Loucy (cell line): ENCODE measurements around the gene GRIP2.

Experiments used
- H2AFZ ChIP-seq: fragments of 200-600 bp; sonication (generic); 2 replicates; pipeline ENCODE4 v1.6.0; 2016; ENCODE audit warnings: antibody characterized with exemption, mild to moderate bottlenecking, low read length, moderate library complexity
- H3F3A ChIP-seq: fragments of 200-600 bp; 2 replicates; pipeline ENCODE4 v1.6.0; 2016; ENCODE audit warnings: antibody characterized with exemption, low read depth, mild to moderate bottlenecking
- H3K27me3 ChIP-seq: fragments of 200-600 bp; sonication (generic); 2 replicates; pipeline ENCODE4 v1.6.1; 2014; ENCODE audit warnings: low read length, mild to moderate bottlenecking; ENCODE audit not compliant: insufficient read depth, poor library complexity, severe bottlenecking
- H3K36me3 ChIP-seq: fragments of 200-600 bp; sonication (generic); 2 replicates; pipeline ENCODE4 v1.6.1; 2016; ENCODE audit warnings: low read length; ENCODE audit not compliant: insufficient read depth
- H3K4me1 ChIP-seq: fragments of 200-600 bp; sonication (generic); 2 replicates; pipeline ENCODE4 v1.5.1; 2014; ENCODE audit warnings: low read length, mild to moderate bottlenecking; ENCODE audit not compliant: insufficient read depth, poor library complexity, severe bottlenecking
- H3K4me2 ChIP-seq: fragments of 200-600 bp; sonication (generic); 2 replicates; pipeline ENCODE4 v1.6.0; 2014; ENCODE audit warnings: antibody characterized with exemption, low read length, low read depth, mild to moderate bottlenecking; ENCODE audit not compliant: poor library complexity, severe bottlenecking
- H3K4me3 ChIP-seq: fragments of 200-600 bp; sonication (generic); 2 replicates; pipeline ENCODE4 v1.5.1; 2014; ENCODE audit warnings: low read length, mild to moderate bottlenecking, mixed read lengths; ENCODE audit not compliant: poor library complexity, severe bottlenecking
- H3K79me2 ChIP-seq: fragments of 200-600 bp; sonication (generic); 2 replicates; pipeline ENCODE4 v1.6.1; 2014; ENCODE audit warnings: low read length; ENCODE audit not compliant: insufficient read depth
- H3K9ac ChIP-seq: fragments of 200-600 bp; sonication (generic); 2 replicates; pipeline ENCODE4 v1.6.0; 2014; ENCODE audit warnings: mild to moderate bottlenecking, low read depth, low read length, moderate library complexity; ENCODE audit not compliant: poor library complexity, severe bottlenecking
- H3K9me2 ChIP-seq: fragments of 200-600 bp; sonication (generic); replicated peaks from 2 replicates; pipeline ENCODE4 v1.6.1; 2016; ENCODE audit warnings: low read depth, low read length, mixed read lengths
- H3K9me3 ChIP-seq: fragments of 200-600 bp; sonication (generic); 2 replicates; pipeline ENCODE4 v1.6.1; 2014; ENCODE audit warnings: mild to moderate bottlenecking, antibody characterized with exemption, low read length, low read depth; ENCODE audit not compliant: insufficient read depth
- H4K20me1 ChIP-seq: fragments of 200-600 bp; sonication (generic); 2 replicates; pipeline ENCODE4 v1.6.0; 2014; ENCODE audit warnings: antibody characterized with exemption, low read length, mild to moderate bottlenecking; ENCODE audit not compliant: insufficient read depth, poor library complexity, severe bottlenecking
- EZH2phosphoT487 ChIP-seq: fragments of 200-600 bp; IDR thresholded peaks from 2 replicates; pipeline ENCODE4 v1.6.1; 2018; ENCODE audit warnings: antibody characterized with exemption, mild to moderate bottlenecking, moderate library complexity, borderline replicate concordance
- TF ChIP-seq, protein P1 (sequence below): fragments of 200-600 bp; sonication (generic); conservative IDR thresholded peaks from 2 replicates; pipeline ENCODE4 v1.5.1; 2014; ENCODE audit warnings: mild to moderate bottlenecking, antibody characterized with exemption, low read length

The GRIP2 gene

DNA sequence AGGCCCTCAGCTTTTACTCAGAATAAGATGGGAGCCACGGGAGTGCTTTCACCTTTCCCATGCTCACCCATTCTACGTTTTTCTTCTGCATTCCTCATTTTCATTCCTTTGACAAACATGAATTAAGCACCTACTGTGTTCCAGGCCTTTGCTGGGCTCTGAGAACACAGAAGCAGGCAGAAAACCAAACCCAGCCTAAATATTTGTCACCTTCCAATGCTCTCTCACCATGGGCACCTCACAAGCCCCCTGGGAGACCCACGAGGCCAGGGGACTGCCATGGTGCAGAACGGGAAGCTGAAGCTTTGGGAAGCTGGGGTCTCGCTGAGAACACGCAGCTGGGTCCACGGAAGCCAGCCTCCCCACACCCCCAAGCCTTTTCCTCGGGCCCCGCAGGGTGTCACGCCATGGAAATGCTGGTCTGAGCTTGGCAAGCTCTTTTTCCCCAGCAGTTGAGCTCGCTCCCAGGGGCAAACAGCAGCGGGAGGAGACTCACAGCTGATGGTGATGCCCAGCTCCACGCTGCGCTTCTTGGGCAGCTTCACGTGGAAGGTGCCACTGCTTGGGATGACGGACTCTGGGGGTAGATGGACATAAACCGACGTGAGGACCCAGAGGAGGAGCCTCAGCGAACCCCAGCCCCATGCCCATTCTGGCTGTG lies 27.7 kb downstream of the GRIP2 start:
- Histone ChIP-seq H2AFZ (no peak overlapping the region), H3K27me3 (no peaks in the 10 kb centered on the region), H3K4me1 (no peaks in the 10 kb centered on the region), H3K9me3 (no peaks in the 10 kb centered on the region), H3K4me3 (no peak overlapping the region), H3K36me3 (no peaks in the 10 kb centered on the region), H3K9me2 (no peaks in the 10 kb centered on the region), H4K20me1 (no peaks in the 10 kb centered on the region), H3K4me2 (no peak overlapping the region), H3K79me2 (no peaks in the 10 kb centered on the region), H3K9ac (no peak overlapping the region), H3F3A (no peaks in the 10 kb centered on the region)
- no peak for TF ChIP-seq EZH2phosphoT487

DNA sequence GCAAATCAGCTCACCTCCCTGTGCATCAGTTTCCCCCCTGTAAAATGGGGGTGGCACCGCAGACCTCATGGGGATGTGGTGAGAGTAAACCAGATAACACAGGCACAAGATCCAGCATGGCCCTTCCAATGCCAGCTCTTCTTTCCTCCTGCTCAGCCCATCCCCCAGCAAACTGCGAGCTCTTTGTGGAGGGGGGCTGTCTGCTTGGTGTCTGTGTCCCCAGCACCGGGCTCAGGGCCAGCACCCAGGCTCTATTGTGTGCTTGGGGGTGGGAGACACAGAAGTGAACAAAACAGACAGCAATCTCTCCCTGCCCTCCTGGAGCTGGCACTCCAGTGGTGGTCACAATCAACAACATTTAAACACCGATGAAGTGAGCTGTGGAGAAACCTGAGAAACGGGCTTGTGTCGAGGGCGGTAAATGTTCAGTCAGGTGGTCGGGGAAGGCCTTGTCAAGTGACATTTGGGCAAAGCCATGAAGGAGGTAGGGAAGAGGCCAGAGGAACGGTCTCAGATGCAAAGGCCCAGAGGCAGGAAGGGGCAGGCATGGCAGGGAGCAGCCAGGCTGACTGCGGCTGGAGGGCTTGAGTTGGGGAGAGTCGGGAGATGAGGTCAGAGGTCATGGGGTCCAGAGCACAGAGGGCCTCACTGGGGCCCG lies 28.4 kb downstream of the GRIP2 start:
- TF ChIP-seq, protein P1, sequence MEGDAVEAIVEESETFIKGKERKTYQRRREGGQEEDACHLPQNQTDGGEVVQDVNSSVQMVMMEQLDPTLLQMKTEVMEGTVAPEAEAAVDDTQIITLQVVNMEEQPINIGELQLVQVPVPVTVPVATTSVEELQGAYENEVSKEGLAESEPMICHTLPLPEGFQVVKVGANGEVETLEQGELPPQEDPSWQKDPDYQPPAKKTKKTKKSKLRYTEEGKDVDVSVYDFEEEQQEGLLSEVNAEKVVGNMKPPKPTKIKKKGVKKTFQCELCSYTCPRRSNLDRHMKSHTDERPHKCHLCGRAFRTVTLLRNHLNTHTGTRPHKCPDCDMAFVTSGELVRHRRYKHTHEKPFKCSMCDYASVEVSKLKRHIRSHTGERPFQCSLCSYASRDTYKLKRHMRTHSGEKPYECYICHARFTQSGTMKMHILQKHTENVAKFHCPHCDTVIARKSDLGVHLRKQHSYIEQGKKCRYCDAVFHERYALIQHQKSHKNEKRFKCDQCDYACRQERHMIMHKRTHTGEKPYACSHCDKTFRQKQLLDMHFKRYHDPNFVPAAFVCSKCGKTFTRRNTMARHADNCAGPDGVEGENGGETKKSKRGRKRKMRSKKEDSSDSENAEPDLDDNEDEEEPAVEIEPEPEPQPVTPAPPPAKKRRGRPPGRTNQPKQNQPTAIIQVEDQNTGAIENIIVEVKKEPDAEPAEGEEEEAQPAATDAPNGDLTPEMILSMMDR, result no peak
- no peak for TF ChIP-seq EZH2phosphoT487

DNA sequence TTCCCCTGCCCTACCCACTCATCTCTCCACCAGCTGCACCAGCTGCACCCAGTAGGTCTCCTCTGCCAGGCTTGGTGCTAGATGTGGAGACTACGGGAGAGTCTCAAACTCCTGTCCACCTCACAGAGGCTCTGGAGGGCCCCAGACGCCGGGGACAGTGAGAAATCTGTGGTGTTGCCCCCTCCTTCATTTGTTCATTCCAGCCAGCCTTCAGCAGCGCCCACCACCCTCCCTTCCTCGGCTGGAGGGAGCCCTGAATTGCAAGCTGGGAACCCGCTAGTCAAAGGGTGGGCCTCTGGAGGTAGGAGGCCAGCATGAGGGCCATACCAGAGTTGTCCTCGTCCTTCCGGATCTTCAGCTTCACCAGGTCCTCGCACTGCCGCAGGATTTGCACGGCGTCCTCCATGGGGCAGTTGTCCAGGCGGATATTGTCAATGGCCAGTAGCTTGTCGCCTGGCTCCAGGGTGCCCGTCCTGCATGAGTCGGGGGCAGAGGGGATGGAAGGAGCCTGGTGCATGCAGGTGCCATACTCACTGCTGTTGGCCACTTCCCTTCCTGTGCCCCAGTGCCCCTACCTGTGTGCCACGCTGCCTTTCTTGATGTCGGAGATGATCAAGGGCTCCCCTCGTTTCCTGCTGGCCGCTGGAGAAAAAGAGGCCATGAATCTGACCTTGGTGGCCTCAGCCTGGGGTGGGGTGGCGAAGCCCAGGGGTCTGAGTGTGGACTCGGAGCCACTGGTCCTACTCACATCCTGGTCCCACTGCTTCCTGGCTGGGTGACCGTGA lies 29.1 kb downstream of the GRIP2 start:
- H3K4me1 ChIP-seq, result no peaks in the 10 kb centered on the region
- no peaks in the 10 kb centered on the region for H3K27me3 ChIP-seq
- H4K20me1 ChIP-seq, result no peaks in the 10 kb centered on the region
- H3K4me3 ChIP-seq, result no peak overlapping the region
- no peak overlapping the region for H3K4me2 ChIP-seq
- no peaks in the 10 kb centered on the region for H3K79me2 ChIP-seq
- no peaks in the 10 kb centered on the region for H3F3A ChIP-seq
- no peak for TF ChIP-seq EZH2phosphoT487
- TF ChIP-seq, protein P1, result no peak
- no peaks in the 10 kb centered on the region for H3K9me3 ChIP-seq
- no peak overlapping the region for H2AFZ ChIP-seq
- no peak overlapping the region for H3K9ac ChIP-seq
- no peaks in the 10 kb centered on the region for H3K9me2 ChIP-seq
- H3K36me3 ChIP-seq, result no peaks in the 10 kb centered on the region

More for the DNA sequence above, 28.4 kb downstream of the GRIP2 start:
- Histone ChIP-seq H3K9ac (no peak overlapping the region), H2AFZ (no peak overlapping the region), H4K20me1 (no peaks in the 10 kb centered on the region), H3K79me2 (no peaks in the 10 kb centered on the region), H3K27me3 (no peaks in the 10 kb centered on the region), H3K4me1 (no peaks in the 10 kb centered on the region), H3K4me3 (no peak overlapping the region), H3K4me2 (no peak overlapping the region), H3K36me3 (no peaks in the 10 kb centered on the region), H3K9me3 (no peaks in the 10 kb centered on the region), H3F3A (no peaks in the 10 kb centered on the region), H3K9me2 (no peaks in the 10 kb centered on the region)
